GM18873 (cell line): Measurements from ENCODE around the gene RABEPK.
A peak's percentile ranks its signal among the peaks of the same experiment; 100 is the strongest.
"Not testable (repeated sequence)": the region's sequence is repeated elsewhere in the genome, so short reads cannot be mapped to it uniquely, and the experiment has no call there.

Experiments
- ATAC-seq: cut with Tn5 transposase; IDR thresholded peaks from one replicate; pipeline ENCODE4 v1.9.1; 2021; ENCODE audit warnings: mild to moderate bottlenecking, moderate library complexity, moderate number of reproducible peaks; ENCODE audit not compliant: unreplicated experiment, low FRiP score

The RABEPK gene

GRCh38 chr9:125200216-125201047 lies at the start of gene RABEPK:
Gene RABEPK (plus strand): TSS chr9:125200542. CDS start chr9:125203014, 2,472 bp downstream.
- ATAC-seq: peak; percentile 86

- no peak for ATAC-seq
Observed at GRCh38 chr9:125151730-125152129, 48.6 kb upstream of the RABEPK start.

- ATAC-seq: no peak
Observed at GRCh38 chr9:125153712-125154367, 46.5 kb upstream of the RABEPK start.

- no peak for ATAC-seq
Observed at GRCh38 chr9:125156551-125156950, 43.8 kb upstream of the RABEPK start.

GRCh38 chr9:125160750-125161149 lies 39.6 kb upstream of the RABEPK start:
- no peak for ATAC-seq

GRCh38 chr9:125161284-125161918 lies 38.9 kb upstream of the RABEPK start:
- ATAC-seq: no peak

GRCh38 chr9:125162891-125163290 lies 37.5 kb upstream of the RABEPK start:
- not testable (repeated sequence) for ATAC-seq

GRCh38 chr9:125166762-125167161 lies 33.6 kb upstream of the RABEPK start:
- no peak for ATAC-seq

GRCh38 chr9:125169895-125170294 lies 30.4 kb upstream of the RABEPK start:
- no peak for ATAC-seq

GRCh38 chr9:125172031-125172755 lies 28.1 kb upstream of the RABEPK start:
- ATAC-seq: no peak

GRCh38 chr9:125176636-125177035 lies 23.7 kb upstream of the RABEPK start:
- ATAC-seq: no peak

GRCh38 chr9:125177888-125178287 lies 22.5 kb upstream of the RABEPK start:
- no peak for ATAC-seq

- not testable (repeated sequence) for ATAC-seq
Observed at GRCh38 chr9:125179776-125180175, 20.6 kb upstream of the RABEPK start.

- ATAC-seq: no peak
Observed at GRCh38 chr9:125180876-125181275, 19.5 kb upstream of the RABEPK start.

GRCh38 chr9:125181756-125182155 lies 18.6 kb upstream of the RABEPK start:
- ATAC-seq: not testable (repeated sequence)

- ATAC-seq: no peak
Observed at GRCh38 chr9:125183054-125183453, 17.3 kb upstream of the RABEPK start.

- ATAC-seq: no peak
Observed at GRCh38 chr9:125183561-125183960, 16.8 kb upstream of the RABEPK start.

GRCh38 chr9:125189011-125189360 lies 11.4 kb upstream of the RABEPK start:
- no peak for ATAC-seq

GRCh38 chr9:125189361-125190289 lies 10.7 kb upstream of the RABEPK start, which contains the start of gene PPP6C:
Gene PPP6C (minus strand): TSS chr9:125189803. CDS start chr9:125189718, 85 bp downstream.
- ATAC-seq: peak; percentile 90
